ENCODE data around the gene HBS1L.

The HBS1L gene

GRCh38 chr6:135088281-135088680 lies 33.7 kb upstream of the HBS1L start:
- H3K4me3 ChIP-seq (ENCODE audit: low read depth, low read length), result no peak overlapping the region
- DNase-seq (ENCODE audit: low read depth), result no peak
- no peak for TF ChIP-seq CTCF (IDR thresholded peaks at IDR 0.05; ENCODE audit: insufficient read depth, low read depth, low read length, missing control alignments)

GRCh38 chr6:135087803-135088202 lies 33.2 kb upstream of the HBS1L start:
- no peak for TF ChIP-seq CTCF (IDR thresholded peaks at IDR 0.05; ENCODE audit: insufficient read depth, low read depth, low read length, missing control alignments)
- no peak overlapping the region for H3K4me3 ChIP-seq (ENCODE audit: low read depth, low read length)
- no peak for DNase-seq (ENCODE audit: low read depth)

- H3K4me3 ChIP-seq (ENCODE audit: low read depth, low read length), result no peak overlapping the region
- DNase-seq (ENCODE audit: low read depth), result peak; percentile 19
- peak; percentile 3 for TF ChIP-seq CTCF (IDR thresholded peaks at IDR 0.05; ENCODE audit: insufficient read depth, low read depth, low read length, missing control alignments)
These were observed 32.8 kb upstream of the HBS1L start for GRCh38 chr6:135087403-135087802.

GRCh38 chr6:135086414-135086764 lies 31.8 kb upstream of the HBS1L start:
- H3K4me3 ChIP-seq (ENCODE audit: low read depth, low read length), result peak overlapping the region; percentile 34
- peak; percentile 35 for DNase-seq (ENCODE audit: low read depth)
- TF ChIP-seq CTCF (IDR thresholded peaks at IDR 0.05; ENCODE audit: insufficient read depth, low read depth, low read length, missing control alignments), result no peak

GRCh38 chr6:135085700-135086413 lies 31.2 kb upstream of the HBS1L start:
- peak; percentile 41 for DNase-seq (ENCODE audit: low read depth)
- H3K4me3 ChIP-seq (ENCODE audit: low read depth, low read length), result peak overlapping the region; percentile 34
- no peak for TF ChIP-seq CTCF (IDR thresholded peaks at IDR 0.05; ENCODE audit: insufficient read depth, low read depth, low read length, missing control alignments)

- TF ChIP-seq CTCF (IDR thresholded peaks at IDR 0.05; ENCODE audit: insufficient read depth, low read depth, low read length, missing control alignments), result no peak
- H3K4me3 ChIP-seq (ENCODE audit: low read depth, low read length), result no peak overlapping the region
These were observed 30.3 kb upstream of the HBS1L start for GRCh38 chr6:135084916-135085269.

More at GRCh38 chr6:135084916-135085269, 30.3 kb upstream of the HBS1L start:
- no peak for DNase-seq (ENCODE audit: low read depth)

Data from GM12865 (cell line).